ENCODE results near the gene SUGCT.
"Not testable (repeated sequence)": the region's sequence is repeated elsewhere in the genome, so short reads cannot be mapped to it uniquely, and the experiment has no call there.

SUGCT gene

DNA sequence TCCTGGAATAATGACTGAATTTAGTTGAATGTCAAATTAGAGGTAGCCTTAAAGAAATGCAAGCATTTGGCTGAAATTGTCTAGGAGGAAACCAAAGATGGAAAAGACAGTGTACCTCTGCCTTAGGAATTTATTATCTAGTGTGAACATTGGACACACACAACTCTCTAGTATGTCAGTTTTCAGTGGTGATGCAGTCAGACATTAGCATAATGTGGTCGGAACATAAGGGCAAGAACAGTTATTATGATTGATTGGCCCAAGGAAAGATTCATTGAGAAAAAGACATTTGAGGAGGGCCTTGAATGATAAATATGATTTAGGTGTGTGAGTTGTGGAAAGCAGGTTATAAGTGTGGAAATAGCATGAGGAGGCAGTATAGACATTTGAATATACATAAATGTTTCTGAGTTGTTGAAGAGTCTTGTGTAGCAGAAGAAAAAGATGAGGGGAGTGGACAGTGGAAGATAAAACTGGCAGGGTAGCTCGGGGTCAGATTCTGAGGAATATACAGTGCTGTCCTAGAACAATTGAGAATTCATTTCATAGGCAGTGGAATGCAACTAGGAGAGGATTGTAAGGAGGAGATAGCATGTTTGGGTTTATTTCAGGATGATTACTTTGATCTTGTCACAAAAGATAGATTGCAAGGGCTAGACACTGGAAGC lies 414.7 kb downstream of the SUGCT start:
- no peak for DNase-seq (ENCODE audit: low read depth in 3 of 3, low spot score in 1 of 3)

DNA sequence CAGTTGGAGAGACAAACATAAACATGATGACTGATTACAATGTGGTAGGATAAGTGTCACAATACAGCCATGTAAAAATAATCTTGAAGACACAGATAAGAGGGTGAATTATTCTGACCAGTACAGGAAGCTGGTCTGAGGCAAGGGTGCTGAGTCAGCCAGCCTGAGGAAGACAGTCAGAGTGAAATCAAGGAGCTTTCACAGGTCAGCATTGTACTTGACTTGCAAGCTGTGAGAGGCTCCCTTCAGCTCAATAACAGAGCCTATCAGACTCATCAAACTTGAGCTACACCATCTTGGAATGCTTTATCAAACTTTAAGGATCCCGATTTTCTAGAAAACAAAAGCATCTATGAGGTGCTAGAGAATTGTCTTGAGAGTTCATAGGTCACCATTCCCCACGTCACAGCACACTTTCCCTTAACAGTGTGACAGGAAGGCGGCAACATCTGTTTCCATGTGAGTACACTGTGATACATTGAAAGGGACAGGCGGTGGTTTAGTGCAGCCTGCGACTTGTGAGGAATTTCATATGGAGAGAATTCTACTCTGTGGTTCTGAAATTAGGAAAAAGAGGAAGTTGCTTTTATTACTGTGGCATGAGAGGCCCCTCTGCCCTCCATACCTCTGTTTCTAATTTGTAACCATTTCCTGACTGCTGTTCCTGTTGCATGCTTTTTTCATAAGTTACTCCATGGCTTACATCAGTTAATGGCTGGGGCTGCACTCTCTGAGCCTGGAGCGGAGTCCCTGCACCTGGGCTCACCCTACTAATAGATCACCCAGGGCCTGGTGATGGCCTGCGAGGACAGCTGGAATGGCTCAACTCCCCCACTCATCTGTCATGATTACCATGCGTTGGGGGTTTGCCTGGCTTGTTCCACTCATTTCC lies 417.1 kb downstream of the SUGCT start:
- no peak for DNase-seq (ENCODE audit: low read depth in 3 of 3, low spot score in 1 of 3)

DNA sequence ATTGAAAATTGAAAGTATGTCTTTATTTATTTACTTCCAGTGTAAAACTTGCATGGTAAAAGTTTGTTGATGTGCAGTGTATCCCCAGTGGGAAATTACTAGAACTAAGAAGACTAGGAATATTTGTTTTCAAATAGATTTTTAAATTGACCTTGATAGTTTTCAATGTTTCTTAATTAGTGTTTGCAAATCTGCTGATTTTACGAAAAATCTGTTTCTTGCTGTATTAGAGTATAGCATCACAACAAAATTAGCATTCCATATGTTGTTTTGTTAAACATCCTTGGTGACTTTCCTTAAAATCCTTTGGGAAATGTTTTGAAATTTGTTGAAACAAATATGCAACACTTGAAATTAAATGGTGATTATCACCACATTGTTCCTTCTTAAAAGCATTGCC lies 425.9 kb downstream of the SUGCT start:
- DNase-seq (ENCODE audit: low read depth in 3 of 3, low spot score in 1 of 3) = no peak

DNA sequence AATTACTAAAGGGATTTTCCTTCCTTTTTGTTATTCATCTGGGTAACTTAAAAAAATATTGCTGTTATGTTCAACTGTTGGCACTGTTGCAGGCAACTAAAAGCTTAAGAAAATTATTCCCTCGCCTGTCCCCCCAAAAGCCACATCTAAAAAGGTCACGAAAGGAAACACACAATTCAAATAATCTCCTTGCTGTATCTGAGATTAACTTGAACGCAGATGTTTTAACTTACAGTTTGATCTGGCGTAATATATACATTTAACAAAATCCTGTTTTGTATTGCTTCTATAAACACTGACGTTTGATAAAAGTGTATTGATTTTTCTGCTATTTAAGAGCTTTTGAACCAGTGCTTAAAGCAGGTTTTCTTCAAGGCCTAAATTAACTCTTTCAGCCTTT lies 432.1 kb downstream of the SUGCT start:
- DNase-seq (ENCODE audit: low read depth in 3 of 3, low spot score in 1 of 3) = no peak

DNA sequence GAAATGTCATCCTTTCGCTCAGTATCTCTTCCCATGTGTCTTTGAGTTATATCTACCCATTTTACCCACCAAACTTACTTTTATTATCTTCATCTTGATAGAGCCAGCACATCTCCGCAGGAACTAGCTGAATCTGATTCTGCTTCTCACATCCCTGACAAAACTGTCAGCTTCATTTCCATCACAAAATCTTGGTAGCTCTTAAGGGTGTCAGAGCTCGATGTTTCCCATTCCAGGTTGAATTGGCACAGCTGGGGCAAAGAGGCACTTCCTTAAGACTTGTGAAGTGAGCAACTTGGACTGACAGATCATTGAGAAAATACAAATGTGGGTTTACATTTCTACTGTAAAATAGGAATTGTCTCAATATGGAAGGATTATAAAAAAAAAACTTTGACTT lies 434.5 kb downstream of the SUGCT start:
- no peak for DNase-seq (ENCODE audit: low read depth in 3 of 3, low spot score in 1 of 3)

DNA sequence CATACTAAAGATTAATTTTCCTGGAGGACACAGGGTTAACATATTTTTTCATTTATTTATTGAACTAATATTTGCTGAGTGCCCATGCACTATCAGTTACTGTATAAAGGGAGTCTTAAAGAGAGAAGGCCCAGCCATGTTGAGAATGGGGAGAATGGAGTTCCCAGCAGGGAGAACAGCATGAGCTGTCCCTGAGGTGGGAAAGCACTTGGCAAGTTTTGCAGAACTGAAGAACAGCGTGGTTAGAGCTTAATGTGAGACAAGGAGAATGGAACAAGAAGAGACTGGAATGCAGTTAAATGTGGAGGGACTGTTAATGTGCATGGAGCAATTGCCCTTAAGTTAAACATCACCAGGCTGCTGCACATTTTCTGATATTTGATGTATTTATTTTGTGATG lies 435.4 kb downstream of the SUGCT start:
- no peak for DNase-seq (ENCODE audit: low read depth in 3 of 3, low spot score in 1 of 3)

DNA sequence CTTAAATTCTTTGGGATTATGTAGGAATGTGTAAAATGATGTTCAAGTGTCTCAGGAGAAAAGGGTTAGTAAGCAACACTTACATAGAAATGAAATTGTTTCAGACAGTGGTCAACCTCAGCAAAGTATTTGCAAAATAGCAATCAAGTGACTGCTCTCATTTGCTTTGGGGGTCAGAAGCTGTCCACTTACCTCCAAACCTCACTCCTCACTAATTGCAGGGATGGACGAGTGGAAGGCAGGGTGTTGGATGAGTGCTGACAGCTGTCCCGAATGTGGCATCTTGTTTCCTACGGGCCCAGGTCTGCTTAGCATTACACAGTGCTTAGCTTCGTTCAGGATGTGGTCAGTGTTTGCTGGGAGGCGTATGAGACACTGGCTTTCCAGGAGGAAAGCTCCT lies 437.0 kb downstream of the SUGCT start:
- DNase-seq (ENCODE audit: low read depth in 3 of 3, low spot score in 1 of 3) = no peak

DNA sequence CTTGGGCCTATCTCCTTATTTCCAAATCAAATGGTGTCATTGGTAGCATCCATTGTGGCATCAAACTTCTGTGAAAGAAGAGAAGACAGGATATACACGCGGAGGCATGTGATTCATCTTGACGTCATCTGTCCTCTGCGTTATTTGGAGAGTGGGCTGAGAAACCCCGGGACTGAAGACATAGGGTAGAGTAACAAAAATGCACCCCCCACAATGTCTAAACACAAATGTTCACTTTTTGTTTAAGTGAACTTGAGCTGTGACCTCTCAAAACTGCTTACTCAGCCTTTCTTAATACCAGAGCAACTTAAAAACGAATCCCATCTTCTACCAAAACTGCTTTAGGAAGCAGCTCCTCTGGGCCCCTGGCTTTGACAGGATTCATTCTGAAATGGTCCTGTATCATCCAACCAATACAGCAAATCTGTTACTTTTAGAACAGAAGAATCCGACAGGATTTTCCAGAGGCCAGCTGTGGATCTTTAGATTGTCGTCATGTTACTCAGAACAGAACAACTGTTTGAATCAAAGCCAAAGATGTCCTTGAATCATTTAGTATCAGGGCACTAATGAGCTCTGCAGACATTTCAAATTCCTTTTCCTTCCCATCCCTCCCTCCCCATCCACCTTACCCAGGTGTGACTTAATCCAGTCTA lies 438.1 kb downstream of the SUGCT start:
- no peak for DNase-seq (ENCODE audit: low read depth in 3 of 3, low spot score in 1 of 3)

DNA sequence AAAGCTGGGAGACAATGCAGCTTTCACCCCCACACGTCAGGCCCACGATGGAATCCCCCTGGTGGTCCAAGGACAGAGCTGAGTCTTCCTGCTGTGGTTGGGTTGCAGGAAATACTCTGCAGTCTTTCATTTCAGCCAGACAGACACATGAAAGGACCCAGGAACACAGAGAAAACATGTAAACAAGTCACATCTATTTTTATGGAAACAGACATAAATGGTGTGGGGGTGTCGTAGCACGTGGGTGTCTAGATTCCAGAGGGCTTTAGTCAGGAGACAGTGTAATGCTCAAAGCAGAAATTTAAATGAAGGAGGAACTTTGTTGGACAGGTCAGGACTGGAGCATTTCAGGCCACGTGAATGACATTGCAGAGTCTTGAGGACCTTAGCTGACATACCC lies 444.6 kb downstream of the SUGCT start:
- DNase-seq (ENCODE audit: low read depth in 3 of 3, low spot score in 1 of 3) = no peak

DNA sequence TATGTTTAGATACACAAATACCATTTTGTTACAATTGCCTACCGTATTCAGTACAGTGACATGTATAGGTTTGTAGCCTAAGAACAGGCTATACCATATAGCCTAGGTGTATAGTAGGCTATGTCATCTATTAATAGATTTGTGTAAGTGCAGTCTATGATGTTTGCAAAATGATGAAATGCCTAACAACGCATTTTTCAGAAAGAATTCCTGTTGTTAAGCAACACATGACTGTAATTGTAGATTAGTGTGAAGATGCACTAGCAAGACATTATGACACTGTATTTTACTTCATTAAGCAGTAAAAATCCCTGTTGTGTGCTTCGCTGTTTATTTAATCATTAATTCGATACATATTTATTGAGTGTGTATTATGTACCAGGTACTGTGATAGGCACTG lies 446.0 kb downstream of the SUGCT start:
- no peak for DNase-seq (ENCODE audit: low read depth in 3 of 3, low spot score in 1 of 3)

DNA sequence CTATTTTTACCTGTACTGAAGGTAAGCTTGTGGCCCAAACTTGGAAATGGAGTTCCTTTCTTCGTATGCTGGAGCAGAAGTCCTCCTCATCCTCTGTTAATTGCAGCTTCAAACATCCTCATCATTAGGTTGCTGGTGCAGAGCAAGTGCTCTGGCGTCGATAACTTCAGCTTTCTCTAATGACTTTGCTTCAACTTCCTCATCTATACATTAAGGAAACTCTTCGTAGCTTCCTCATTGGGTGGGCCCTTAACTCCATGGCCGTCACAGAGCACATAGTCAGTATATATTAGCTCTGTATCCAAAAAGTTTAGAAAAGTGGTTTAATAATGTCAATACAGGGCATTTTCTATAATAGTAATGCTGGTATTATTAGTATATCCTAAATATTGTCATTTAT lies 447.7 kb downstream of the SUGCT start:
- DNase-seq (ENCODE audit: low read depth in 3 of 3, low spot score in 1 of 3) = no peak

DNA sequence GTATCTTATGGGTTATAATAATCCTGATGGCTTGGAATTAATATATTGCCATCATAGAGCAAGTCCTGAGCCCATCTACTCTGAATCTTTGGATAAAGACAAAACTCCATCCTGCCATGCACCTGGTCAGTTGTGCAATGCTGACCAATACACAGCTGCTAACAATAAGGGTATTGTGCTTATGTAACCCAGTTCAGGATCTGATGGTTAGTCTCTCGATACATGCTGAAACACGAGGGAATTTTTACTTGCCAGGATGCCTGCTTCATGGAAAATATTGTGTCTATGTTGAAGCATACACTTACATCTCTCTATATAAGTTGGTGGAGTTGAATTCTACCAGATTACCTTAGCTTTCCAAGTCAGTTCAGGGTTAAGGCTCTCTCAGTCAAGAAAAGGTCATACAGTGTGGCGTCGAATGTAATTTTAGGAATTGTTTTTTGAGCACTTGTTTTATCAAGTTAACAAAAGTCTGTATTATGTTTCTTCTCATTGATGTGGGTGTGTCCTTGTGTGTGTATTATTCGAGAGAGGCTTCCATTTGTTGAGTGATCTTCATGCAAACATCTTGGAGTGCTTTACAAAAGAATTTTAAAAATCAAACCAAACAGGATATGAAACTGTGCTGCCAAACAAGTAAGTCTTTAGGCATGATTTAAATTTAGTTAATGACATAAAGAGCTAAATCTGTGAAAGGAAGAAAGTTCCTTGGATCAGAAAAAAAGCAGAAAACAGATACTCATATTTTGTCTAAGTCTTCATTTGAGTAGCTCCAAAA lies 449.1 kb downstream of the SUGCT start:
- DNase-seq (ENCODE audit: low read depth in 3 of 3, low spot score in 1 of 3) = no peak

DNA sequence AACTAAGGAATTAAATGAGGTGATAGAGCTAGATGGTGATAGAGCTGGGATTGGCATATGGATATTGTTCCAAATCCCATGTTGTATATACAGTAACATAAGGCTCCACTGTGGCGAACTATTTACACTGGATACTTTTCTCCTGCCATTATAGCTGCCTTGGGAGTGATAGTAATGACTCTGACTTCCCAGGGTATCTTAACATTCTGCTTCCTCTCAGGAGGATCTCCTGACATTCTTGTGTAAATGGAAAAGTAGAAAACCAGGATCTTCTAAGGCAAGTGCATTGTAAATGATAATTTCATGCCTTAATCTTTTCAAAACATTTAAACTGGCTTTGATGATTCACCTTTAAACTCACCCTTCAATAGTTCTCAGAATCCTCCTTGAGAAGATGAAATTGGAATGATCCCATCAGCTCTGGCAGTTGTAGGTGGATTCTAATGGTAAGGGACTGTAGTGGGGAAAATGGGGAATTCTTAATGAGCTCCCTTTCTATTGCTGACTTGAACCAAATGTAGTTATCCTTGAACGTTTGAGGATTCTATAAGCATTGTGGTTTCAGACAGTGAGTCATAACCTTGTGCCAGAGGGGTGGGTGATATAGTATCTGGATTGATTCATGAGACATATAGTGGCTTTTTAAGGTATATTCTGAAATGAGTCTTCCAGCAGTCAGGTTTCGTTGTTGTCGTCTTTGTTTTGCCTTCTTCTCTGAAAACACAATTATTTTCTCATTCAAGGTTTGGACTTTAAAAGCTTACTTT lies 450.0 kb downstream of the SUGCT start:
- DNase-seq (ENCODE audit: low read depth in 3 of 3, low spot score in 1 of 3) = no peak

DNA sequence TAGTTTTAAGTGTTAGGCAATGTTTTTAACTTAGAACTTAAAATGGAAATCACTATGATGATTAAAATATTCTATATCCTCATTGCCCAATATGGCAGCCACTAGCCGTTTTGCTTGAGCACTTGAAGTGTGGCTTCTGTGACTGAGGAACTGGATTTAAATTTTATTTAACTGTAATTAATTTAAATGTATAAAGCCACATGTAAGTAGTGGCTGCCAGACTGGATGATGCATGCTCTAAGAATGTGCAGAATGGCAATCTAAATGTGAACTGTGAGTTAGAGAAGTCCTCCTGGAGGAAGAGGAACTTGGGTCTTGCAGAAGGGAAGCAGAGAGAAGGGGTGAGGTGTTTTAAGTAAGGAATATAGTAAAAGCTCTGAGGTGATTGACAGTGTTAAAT lies 451.4 kb downstream of the SUGCT start:
- DNase-seq (ENCODE audit: low read depth in 3 of 3, low spot score in 1 of 3) = no peak

DNA sequence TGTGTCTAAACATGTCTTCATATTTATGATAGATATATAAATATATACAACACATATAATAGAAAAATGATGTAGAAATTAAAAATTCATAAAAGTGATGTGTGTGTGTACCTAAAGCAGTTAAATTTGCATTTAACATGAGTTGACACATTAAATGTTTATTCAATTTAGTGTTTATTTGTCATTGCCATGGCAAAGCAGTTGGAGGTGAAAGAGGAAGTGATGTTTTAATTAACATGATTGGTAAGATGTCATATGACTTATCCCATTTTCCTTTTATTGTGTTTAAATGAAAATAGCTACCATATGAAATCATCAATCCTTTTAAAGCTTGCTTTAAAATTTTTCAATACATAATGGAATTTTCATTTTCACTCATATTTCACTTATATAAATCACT lies 452.6 kb downstream of the SUGCT start:
- DNase-seq (ENCODE audit: low read depth in 3 of 3, low spot score in 1 of 3) = no peak

DNA sequence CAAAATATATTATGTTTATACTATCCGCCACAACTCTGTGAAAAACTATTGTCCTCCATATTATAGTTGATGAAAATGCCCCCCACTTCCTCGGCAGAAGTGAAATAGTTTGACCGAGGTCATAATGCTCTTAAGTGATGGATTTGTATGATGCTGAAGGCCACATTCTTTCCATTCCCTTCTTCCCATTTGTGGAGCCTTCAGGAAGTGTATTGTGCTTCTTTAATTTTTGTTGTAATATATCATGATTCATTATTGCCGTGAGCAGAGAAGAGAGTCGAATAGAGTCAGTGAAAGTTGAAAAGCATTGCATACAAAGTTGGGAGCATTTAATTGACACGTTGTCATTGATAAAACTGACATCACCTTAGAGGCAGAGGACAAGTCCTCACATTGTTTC lies 460.3 kb downstream of the SUGCT start:
- DNase-seq (ENCODE audit: low read depth in 3 of 3, low spot score in 1 of 3) = no peak

DNA sequence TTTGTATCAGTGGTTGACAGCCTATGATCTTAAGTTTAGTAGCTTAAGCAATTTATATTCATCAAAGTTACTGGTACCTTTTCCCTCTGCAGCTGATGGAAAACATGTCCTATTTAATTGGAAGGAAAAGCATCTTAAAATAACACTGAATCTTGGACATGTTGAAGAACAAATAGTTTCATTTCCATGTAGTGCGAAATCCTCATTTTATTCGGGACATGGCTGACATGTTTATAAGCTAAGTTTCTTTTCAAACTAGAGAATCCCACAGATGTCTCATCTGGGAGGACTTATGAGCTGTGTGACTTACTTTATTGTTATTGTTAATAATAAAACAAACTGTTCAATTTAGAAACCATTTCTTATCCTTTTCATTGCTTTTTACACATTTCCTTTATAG lies 461.0 kb downstream of the SUGCT start:
- DNase-seq (ENCODE audit: low read depth in 3 of 3, low spot score in 1 of 3) = no peak

DNA sequence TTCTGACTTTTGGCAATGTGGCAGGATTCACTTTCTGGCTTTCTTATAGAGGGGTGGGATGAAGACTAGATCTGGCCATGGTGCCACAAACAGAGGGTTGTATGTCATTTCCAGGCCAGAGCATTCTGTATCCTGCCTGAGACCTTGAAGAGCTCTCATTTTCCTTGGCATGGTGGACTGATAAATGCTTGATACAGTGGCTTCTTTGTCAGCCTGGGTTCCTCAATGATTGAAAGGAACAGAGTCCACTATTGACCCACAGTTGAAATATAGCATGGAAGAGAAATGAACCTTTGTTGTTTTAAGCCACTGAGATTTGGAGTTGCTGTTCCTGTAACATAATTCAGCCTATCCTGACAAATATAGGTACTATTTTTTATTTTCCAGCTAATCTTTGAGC lies 462.7 kb downstream of the SUGCT start:
- DNase-seq (ENCODE audit: low read depth in 3 of 3, low spot score in 1 of 3) = no peak

DNA sequence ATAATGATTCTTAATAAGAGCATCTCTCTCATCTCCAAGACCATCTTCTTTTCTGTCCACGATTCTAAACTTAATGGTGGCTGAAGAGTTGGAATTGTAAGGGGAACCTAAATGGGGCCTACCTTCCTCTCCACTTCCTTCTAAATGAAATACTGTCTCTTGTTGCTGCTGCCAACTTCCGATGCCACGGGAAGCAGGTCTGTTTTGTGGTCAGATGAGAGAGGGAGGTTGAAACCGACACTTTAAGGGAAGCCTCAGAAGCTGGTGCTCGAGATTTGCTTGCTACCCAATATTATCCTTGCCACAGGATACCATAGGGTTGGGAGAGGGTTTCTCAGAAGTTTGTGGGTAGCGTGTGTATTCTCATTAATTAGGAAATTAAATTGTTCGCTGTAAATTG lies 464.1 kb downstream of the SUGCT start:
- no peak for DNase-seq (ENCODE audit: low read depth in 3 of 3, low spot score in 1 of 3)

DNA sequence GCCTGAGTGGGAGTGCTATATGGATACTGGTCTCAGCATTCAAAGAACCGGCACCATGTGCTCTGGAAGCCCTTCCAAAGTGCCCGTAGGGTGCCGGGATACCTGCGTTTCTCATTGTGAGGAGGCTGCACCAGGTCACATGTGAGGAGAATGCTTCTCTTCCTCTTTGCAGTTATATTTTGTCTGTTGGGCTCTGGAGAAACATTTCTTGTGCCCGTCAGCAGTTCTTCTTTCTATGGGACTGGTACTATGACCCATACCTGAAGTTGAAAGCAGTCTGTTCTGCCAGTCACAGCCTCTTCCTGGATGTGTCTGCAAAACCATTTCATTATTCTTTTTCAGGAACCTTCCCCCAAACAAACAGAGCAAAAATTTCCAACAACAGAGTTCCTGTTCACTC lies 465.0 kb downstream of the SUGCT start:
- no peak for DNase-seq (ENCODE audit: low read depth in 3 of 3, low spot score in 1 of 3)

DNA sequence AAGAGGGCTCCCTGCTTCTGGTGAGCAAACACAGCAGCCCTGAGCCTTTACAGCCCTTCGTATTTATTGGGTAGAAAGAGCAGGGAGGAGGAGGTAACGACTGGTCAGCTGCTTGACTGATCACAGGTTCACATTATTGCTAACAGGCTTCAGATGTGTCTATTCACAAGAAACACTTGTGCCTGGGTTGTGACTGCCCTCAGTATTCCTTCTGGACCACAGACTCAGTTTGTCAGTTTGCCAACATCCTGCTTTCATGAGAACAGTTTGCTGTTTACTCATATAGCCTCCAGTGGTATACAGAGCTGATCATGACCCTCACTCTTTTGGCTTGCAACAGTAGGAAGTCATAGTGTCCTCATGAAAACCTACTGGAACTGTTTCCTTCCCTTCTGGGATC lies 467.5 kb downstream of the SUGCT start:
- not testable (repeated sequence) for DNase-seq (ENCODE audit: low read depth in 3 of 3, low spot score in 1 of 3)
